Loucy (cell line): Measurements from ENCODE around the gene PSMC3.

ENCODE experiments used
- EZH2phosphoT487 ChIP-seq: fragments of 200-600 bp; IDR thresholded peaks from 2 replicates; pipeline ENCODE4 v1.6.1; 2018; ENCODE audit warnings: antibody characterized with exemption, mild to moderate bottlenecking, moderate library complexity, borderline replicate concordance
- TF ChIP-seq, protein P1 (sequence below): fragments of 200-600 bp; sonication (generic); conservative IDR thresholded peaks from 2 replicates; pipeline ENCODE4 v1.5.1; 2014; ENCODE audit warnings: mild to moderate bottlenecking, antibody characterized with exemption, low read length

DNA sequence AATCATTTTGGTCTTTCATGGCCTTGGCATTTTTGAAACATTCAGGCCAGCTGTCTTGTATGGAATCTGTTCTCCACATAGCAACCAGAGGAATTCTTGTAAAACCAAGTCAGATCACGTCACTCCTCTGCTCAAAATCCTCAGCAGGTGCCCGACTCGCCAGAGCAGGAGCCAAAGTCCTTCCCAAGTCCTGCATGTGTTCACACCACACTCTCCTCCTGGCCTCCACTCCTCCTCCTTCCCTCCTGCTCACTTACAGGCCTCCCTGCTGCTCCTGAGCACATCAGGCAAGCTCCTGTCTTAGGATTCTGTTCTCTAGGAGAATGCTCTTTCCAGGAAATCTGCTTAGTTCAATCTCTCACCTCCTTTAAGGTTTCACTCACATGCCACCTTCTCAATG lies 6.9 kb upstream of the PSMC3 start:
- TF ChIP-seq, protein P1, sequence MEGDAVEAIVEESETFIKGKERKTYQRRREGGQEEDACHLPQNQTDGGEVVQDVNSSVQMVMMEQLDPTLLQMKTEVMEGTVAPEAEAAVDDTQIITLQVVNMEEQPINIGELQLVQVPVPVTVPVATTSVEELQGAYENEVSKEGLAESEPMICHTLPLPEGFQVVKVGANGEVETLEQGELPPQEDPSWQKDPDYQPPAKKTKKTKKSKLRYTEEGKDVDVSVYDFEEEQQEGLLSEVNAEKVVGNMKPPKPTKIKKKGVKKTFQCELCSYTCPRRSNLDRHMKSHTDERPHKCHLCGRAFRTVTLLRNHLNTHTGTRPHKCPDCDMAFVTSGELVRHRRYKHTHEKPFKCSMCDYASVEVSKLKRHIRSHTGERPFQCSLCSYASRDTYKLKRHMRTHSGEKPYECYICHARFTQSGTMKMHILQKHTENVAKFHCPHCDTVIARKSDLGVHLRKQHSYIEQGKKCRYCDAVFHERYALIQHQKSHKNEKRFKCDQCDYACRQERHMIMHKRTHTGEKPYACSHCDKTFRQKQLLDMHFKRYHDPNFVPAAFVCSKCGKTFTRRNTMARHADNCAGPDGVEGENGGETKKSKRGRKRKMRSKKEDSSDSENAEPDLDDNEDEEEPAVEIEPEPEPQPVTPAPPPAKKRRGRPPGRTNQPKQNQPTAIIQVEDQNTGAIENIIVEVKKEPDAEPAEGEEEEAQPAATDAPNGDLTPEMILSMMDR: no peak
- no peak for TF ChIP-seq EZH2phosphoT487
